Amniotic epithelial cell (primary cell): ENCODE measurements around the gene ZNF827.

ENCODE experiments used
- DNase-seq: peaks from one replicate; pipeline ENCODE4 v3.0.0-alpha.2; 2010; ENCODE audit warnings: low read depth

Gene ZNF827

DNA sequence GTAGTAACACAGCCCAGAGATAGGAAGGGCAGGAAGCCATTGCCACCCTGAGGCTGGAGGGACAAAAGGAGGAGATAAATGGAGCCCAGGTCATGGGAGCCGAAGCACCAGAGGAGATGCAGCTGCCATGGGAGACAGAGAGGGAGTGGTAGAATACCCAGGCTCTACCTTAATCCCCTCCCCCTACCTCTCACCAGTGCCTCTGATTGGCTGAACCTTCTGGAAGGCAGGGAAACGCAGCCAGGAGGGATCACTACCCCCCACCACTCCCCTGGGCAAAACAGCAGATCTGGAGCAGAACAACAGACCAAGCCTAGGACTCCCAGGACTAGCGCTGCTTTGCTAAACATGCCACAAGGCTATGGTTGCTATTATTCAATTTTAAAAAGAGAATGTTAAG is 114.2 kb downstream of the ZNF827 start:
- DNase-seq = no peak

DNA sequence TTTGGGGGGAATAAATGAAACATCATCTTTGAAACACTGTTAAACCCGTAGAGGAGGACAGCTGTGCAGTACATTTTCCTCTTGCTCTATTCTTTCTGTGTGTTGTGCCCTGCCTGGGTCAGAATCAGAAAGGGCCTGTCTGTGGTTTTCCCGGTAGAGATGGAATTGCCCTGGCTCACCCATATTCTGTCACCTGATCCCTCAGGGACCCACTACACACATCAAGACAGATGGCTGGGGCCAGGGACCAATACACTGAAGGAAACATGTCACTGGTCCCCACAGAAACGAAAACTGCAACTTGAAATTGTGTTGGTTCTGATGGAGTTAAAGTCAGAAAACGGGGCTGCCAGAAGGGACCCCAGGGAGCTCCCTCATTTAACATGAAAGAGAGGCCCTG is 114.9 kb downstream of the ZNF827 start:
- no peak for DNase-seq

DNA sequence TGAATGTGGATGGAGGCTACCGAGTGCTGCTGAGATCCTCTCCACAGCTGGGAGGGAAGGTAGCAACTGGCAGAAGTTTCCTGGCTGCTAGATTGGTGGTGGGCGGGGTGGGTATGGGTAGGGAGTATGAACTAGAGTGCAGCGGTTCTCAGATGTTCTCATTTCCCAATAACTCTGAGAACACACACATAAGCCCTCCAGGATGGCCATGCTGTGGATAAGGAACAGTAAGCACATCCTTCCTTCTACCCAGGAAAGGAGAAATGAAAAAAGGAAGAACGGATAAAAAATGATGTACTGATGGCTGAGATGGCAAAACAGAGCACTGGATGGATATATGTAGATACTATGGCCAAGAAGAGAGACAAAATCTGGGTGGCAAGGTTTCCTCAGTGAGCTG is 116.0 kb downstream of the ZNF827 start:
- DNase-seq = no peak

DNA sequence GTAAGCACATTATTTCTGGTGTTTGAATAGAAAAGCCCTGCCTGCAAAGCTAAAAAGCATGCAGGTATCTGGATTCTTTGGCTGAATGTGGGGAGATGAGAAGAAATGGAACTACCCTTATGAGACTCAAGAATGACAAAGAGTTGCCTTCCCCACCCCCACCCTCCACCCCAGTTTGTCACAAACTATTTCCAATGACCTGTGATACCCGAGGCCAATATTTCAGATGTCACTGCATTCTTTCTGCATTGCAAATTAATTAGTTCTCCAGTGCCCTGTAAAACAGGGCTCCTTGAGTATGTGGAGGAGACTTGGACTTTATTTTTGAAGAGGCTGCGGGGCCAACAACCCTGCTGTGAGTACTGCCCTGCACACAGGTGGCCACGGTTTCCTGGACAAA is 116.4 kb downstream of the ZNF827 start:
- DNase-seq = no peak

DNA sequence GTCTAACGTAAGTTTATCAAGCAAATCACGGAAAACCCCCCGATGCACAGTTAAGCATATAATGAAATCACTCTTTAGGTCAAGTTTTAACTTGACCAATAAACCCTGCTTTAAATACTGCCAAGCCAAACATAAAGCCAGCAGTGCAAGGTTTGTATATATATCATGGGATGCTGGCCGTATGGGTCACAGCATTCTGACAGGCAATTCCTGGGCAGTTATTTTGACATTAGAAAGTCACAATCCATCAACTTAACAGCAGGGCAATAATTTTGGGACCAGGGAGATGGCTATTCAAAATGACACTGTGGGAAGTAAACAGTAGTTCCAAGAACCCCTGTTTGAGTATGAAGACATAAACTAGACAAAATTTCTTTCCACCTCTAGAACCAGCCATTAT is 116.9 kb downstream of the ZNF827 start:
- no peak for DNase-seq

DNA sequence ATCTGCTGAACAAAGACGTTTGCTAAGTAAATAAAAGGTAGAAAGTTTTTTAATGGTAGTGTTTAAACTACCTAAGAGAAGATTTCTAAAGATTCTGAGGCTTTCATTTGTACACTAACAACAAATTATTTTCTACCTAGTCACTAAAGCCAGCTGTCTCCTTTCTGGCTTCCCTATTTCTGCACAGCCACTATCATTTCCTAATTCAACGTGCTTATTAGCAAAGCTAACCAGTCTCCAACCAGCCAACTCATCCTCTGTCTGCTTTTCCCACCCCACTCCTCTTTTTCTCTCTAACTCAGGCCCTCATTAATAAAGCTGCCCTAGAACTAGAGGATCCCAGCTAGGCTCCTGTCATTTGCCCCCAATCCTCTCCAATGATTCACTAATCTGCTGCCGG is 118.2 kb downstream of the ZNF827 start:
- DNase-seq = no peak

DNA sequence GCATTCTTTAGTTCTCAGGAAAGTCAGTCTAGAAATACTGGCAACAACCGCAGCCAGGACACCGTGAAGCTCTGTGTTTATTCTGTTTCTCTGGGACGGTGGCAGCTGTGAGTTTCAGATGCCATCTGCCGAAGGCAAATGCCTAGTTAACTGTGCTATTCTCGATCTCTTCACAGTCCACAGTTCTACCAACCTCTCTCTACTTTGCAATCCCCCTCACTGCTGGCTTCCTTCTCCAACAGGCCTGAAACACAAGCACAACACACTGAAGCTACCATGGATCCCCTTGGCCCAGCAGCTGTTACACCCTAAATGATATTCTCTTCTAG is 118.8 kb downstream of the ZNF827 start:
- DNase-seq = no peak

DNA sequence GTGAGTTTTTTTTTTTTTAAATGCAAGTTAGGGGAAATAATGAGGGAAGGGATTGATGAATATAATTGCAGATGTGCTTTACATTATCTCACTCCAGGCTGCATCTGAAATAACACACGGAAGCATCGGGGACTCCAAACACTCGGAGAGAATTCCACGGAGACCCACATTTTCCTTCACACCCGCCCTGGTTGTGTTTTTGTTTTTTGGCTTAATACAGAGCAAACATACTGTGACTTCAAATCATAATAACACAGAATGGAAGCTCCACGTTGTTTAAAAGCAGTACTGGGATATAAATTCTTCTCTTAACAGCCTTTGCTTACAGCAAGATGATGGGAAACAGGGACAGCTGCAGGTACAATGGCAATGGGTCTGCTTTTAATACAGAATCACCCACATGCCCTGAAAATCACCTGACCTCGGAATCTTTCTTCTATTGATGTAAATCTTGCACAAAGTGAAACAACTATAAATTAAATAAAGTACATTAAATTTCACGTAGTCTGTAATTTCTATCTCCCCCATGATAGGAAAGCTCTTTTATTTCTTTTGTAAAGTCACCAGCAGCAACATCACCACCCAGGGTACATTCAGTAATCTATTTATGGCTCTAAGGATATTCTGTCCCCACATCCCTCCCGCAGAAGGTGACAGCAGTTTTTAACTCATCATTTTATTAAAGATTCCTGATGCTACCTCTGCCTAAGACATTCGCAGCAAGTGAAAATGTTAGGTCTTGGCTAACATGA is 119.3 kb downstream of the ZNF827 start:
- DNase-seq = no peak

DNA sequence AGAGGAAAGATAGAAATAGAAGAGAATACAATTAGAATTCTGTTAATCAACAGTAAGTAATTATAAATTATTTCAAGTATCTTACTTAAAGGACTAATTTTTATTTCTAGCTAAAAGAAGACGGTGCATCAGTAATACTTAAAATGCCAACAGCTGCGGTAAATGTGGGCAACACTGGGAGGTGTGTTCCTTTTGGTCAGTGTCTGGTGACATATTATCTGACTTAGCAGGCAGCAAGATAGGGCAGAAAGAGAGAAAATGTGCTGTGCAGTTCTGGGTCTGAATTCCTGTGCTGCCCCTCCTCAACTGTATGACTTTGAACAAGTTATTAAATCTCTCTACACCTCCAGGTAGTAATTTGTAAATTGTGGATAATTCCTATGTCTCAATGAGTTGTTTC is 120.6 kb downstream of the ZNF827 start:
- DNase-seq = no peak

DNA sequence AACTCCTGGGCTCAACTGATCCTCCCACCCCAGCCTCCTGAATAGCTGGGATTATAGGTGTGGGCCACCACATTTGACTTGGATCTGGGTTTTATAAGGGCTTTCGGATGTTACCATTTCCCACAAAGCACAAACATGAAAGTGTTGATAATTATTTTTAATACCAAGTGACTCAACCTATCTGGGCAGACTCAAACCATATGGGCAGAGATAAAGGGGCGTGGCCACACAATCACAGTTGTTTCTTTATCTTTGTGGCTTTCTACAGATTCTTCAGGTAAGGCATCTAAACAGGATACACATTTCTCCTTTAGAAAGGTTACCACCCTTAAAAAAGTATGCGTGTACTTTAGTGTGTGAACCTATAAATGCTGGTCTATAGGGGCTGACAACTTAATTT is 122.5 kb downstream of the ZNF827 start:
- no peak for DNase-seq

DNA sequence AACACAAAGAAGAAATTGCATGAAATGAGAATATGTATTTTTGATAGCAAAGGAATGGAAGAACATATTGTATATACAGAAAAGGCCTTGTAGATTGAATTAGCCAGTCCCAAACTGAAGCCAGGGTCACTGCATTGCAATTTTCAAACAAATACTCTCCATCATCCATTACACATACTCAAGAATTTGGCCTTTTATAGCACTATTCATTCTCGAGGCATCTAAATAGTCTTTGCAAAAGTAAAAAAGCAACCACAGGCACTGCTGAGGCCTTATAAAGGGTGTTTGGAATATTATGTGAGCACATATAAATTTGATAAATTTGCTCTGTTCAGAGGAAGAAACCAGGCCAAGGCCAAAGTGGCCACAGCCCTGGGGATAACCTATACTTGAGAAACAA is 123.0 kb downstream of the ZNF827 start:
- DNase-seq = no peak

DNA sequence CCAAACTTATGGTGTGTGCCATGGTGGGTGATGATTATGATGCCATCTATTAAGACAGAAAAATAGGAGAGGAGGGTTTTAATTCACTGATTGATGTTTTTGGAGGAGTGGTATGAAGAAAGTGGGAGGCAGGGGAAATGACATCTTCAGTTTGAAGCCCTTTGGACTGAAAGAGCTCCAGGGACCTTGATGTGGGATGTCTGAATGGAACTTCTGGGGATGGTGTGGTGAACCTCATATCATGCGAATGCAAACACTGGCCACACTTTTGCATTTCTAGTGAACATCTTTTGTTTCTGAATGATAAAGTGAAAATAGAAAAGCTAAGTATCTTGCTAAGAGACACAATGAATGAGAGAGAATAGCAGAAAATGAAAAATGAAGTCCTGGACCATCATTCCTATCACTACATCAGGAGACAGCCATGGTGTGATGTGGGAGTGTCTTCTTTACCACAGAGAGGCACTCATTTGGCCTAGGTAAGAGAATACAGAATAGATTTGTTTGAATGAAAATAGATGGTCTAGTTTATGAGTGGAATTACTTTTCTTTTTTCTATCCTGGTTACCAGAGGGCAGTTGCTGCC is 123.5 kb downstream of the ZNF827 start:
- no peak for DNase-seq

DNA sequence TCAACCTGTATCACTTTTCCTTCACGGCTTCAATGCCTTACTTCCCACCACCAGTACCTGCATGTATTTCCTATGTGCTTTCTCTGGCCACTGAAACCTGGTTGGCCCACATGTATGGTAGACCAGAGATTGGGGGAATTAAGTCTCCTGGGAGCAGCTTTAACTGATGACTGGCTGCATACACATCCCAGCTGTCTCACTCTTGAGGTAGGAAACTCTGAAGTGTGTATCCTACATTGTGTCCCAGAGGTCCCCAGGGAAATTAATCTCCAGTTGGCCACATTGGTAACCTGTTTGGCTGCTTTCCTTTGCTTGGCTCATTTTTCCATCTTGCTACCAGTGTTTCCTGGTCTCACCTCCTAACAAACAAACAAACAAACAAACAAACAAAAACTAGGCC is 124.4 kb downstream of the ZNF827 start:
- DNase-seq = no peak

DNA sequence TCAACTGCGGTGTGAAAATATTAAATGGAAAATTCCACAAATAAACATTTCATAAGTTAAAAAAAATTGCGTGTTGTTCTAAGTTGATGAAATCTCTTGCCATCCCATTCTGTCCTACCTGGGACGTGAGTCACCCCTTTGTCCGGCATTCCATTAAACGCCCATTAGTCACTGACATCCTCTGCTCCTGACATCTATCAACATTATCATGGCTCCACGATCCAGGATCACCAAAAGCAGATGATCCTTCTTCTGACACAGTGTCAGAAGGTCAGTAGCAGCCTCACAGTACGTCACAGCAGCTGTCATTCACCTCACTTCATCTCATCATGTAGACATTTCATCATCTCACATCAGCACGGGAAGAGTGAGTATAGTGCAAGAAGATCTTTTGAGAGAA is 125.7 kb downstream of the ZNF827 start:
- DNase-seq = peak; percentile 36

DNA sequence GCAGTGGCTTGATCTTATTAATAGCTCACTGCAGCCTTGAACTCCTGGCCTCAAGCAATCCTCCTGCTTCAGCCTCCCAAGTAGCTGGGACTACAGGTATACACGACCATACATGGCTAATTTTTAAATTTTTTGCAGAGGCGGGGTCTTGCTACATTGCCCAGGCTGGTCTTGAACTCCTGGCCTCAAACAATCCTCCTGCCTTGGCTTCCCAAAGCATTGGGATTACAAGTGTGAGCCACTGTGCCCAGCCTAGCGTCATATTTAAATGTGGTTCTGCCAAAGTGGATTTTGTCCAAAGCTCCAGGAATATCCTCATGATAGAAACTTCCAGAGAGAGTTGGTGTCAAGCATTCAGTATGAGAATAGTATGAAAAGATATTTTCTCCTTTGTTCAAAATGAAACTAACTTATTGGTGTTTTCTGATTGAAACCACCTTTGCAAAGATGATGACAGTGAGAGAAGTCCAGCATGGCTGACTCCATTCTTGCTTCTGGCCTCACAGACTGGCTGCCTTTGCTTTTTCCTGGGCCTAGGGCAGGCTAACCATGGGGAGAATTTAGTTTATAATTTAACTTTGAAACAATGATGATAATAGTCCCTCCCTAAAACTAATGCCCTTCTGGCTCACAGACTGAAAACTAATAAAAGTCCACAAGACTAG is 129.6 kb downstream of the ZNF827 start:
- no peak for DNase-seq

DNA sequence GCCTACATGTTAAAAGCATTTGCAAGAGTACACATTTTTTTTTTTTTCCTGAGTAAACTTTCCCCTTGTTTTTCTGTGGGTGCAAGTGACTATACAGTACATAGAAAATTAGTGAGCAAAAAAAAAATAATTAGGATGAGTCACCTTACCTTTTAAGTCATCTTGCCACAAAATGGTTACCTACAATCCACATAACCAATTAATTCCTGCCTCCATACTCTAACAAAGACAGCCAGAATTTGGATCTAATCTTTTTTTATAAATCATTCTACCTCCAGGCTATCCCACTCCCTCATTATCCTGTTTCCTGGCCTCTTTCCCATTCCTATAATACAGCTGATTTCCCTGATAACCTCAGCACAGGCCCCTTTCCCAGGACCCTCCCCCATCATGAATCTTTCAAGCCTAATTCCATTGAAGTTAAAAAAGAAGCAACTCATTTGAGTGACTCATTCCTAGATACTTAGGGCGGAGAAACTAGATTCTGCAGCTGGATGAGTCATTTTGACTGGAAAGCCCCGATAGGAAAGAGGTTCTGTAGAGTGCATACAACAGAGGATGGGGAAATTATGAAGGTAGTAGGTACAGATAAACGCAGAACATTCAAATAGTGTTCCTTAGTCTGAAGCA is 130.5 kb downstream of the ZNF827 start:
- DNase-seq = peak; percentile 95

DNA sequence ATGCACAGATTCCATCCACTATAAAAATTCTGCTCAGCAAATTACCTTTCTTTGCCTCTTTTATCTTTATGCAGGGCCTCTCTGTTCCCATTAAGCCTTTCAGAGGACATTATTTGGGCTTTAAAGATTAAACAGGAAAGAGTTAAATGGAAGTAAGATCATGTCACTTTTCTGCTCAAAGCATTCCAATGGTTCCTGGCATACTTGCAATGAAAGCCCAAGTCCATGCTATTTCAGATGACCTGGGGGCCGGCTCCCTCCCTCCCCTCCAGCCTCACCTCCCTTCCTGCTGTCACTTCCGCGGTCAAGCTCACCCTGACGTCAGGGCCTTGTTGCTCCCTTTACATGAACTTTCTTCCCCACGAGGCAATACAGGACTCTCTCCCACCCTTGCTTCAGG is 133.1 kb downstream of the ZNF827 start:
- no peak for DNase-seq

DNA sequence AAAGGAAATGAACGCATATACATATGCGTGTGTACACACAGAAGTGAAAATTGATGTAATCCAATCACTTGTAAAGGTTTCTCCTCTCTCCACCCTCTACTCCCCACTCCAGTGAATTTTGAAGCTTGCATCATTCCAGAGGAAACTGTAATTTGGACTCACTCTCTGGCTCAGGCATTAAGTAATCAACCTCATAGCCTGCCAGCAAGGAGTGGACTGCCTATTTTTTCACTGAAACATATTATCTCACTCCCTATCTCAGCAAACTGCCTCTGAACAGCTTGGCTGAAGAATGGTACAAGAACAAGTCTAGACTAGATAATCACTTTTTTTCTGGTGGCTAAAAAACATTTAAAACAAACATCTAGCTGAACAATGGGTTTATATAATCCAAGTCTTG is 134.5 kb downstream of the ZNF827 start:
- peak; percentile 90 for DNase-seq

DNA sequence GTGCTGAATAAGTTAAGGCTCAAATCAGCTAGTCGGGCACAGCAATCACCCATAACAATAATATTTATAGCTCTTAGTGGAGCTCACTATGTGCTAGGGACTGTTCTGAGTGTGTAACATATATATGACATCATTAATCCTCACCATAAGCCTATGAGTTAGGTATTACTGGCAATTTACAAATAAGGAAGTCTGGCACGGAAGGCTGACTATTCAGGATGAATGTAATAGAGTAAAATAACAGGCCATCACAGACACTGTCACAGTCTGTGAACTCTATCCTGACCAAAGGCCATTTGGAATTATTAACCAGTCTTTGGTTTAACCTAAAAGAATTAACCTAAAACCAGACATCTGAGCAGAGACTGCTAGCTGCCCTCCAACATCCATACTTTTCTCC is 139.4 kb downstream of the ZNF827 start:
- no peak for DNase-seq

DNA sequence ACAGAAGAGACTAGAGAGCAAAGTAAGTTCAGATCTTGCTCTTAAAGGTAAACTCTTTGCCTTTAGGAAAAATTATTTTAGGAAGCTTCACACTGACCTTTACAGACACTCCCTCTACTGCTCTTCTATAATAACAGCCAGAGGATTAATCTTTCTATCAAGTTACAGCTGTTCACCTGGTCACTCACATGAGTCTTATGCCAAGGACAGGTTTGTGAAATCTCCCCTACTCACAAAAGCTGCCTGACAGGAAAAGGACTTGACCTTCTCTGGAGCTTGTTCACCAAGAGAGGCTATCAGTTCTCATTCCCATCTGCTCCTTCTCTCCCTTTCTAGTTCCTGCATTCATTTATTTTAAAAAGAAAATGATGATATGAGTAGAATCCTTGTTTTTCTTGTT is 141.3 kb downstream of the ZNF827 start:
- DNase-seq = no peak

DNA sequence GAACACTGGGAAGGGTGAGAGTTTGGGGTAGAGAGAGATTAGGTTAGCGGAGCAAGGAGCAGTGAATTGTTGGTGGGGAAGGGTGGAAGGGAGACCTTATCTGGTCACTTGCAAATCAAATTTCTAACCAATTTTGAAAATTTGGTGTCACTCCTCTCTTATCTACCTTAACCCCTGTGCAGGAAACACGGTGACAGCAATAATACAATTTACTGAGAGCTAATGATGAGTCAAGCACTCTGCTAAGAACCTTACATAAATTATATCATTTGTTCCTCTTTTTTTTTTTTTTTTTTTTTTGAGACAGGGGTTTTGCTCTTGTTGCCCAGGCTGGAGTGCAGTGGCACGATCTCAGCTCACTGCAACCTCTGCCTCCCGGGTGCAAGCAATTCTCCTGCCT is 142.3 kb downstream of the ZNF827 start:
- DNase-seq = no peak

DNA sequence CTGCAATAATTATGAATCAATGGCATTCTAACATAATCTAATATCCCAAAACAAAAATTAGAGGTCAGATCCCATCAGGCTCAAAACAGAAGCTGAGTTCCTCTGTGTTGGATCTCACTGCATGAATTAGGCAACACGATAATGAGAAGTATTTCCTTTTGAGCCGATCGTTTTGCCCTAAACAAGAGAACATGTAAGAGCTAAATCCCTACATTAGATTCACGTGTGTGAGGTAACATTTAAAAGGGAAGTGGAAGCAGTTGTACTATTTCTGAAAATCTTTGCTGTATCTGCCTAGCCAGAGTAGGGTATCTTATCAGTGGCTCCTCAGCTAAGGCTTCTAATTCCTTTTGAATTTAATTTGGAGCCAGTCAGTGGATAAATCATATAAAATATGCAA is 143.1 kb downstream of the ZNF827 start:
- DNase-seq = no peak

DNA sequence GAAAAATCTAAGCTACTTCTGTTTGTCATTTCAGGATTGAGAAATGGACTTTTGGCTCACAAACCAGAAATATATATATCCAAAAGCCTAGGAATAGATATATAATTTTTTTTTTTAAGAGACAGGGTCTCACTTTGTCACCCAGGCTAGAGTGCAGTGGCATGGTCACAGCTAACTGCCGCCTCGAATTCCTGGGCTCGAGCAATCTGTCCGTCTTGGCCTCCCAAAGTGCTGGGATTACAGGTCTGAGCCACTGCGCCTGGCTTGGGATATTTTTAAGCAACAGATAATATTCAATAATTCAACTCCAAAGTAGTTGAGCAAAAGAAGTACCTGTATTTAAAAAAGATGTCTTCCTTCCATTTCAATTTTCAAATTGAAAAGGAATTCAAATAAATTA is 146.2 kb downstream of the ZNF827 start:
- no peak for DNase-seq
